CD8-positive, alpha-beta memory T cell (primary cell): ENCODE results near the gene CC2D2A. TPM values are rescaled to one million over a fixed set of nuclear protein-coding genes. Genes with fewer than 3 reads are reported as not detected.

ENCODE experiments used
- CTCF ChIA-PET: fragments of 350-600 bp; sonication (Branson Sonifier 250); formaldehyde crosslinking; loops from one replicate; lab custom pipeline; 2021; ENCODE audit warnings: antibody characterized with exemption; lab: Charles Lee
- POLR2A ChIA-PET: fragments of 350-600 bp; sonication (Branson Sonifier 250); formaldehyde crosslinking; loops from one replicate; lab custom pipeline; 2021; ENCODE audit warnings: antibody characterized with exemption; lab: Charles Lee
- DNase-seq, 5 donors: peaks; one replicate each; pipeline versions ENCODE4 v3.0.0 to v3.0.0-alpha.2; 2020 to 2022; ENCODE audit warnings: mixed read lengths in 1 of 5
- H3K27ac ChIP-seq: one replicate; pipeline ENCODE4 v1.7.0; 2013; ENCODE audit warnings: low read depth, mild to moderate bottlenecking, low read length, moderate library complexity
- H3K27me3 ChIP-seq: 2 replicates; pipeline ENCODE4 v1.7.0; 2013; ENCODE audit warnings: low read length, mild to moderate bottlenecking; ENCODE audit not compliant: insufficient read depth, poor library complexity, severe bottlenecking
- H3K36me3 ChIP-seq: 2 replicates; pipeline ENCODE4 v1.7.0; 2013; ENCODE audit warnings: mild to moderate bottlenecking, low read length, moderate library complexity; ENCODE audit not compliant: insufficient read depth
- H3K4me1 ChIP-seq: 2 replicates; pipeline ENCODE4 v1.7.0; 2013; ENCODE audit warnings: mild to moderate bottlenecking, low read length, moderate library complexity; ENCODE audit not compliant: insufficient read depth
- H3K4me3 ChIP-seq: 2 replicates; pipeline ENCODE4 v1.7.0; 2013; ENCODE audit warnings: mild to moderate bottlenecking, low read length
- H3K9me3 ChIP-seq: 2 replicates; pipeline ENCODE4 v1.7.0; 2013; ENCODE audit warnings: mild to moderate bottlenecking, low read length
- H3K27ac Mint-ChIP-seq, 8 donors: one replicate each; pipeline ENCODE4 v1.8.0; 2020 to 2021; ENCODE audit warnings: mixed read lengths in 8 of 8, mild to moderate bottlenecking in 6 of 8, inconsistent platforms in 3 of 8, moderate library complexity in 3 of 8
- H3K27me3 Mint-ChIP-seq, 2 donors: one replicate each; pipeline ENCODE4 v1.8.0; 2020 to 2021; ENCODE audit warnings: mixed read lengths in 2 of 2, mild to moderate bottlenecking in 1 of 2, moderate library complexity in 1 of 2
- H3K36me3 Mint-ChIP-seq, 3 donors: one replicate each; pipeline ENCODE4 v1.8.0; 2020 to 2021; ENCODE audit warnings: mixed read lengths in 3 of 3, inconsistent platforms in 1 of 3, mild to moderate bottlenecking in 1 of 3
- H3K4me1 Mint-ChIP-seq, 3 donors: one replicate each; pipeline ENCODE4 v1.8.0; 2020 to 2021; ENCODE audit warnings: mixed read lengths in 3 of 3, inconsistent platforms in 1 of 3, mild to moderate bottlenecking in 1 of 3
- H3K4me3 Mint-ChIP-seq, 7 donors: one replicate each; pipeline ENCODE4 v1.8.0; 2020 to 2021; ENCODE audit warnings: mixed read lengths in 7 of 7, mild to moderate bottlenecking in 6 of 7, moderate library complexity in 4 of 7, inconsistent platforms in 2 of 7
- H3K9me3 Mint-ChIP-seq, 5 donors: one replicate each; pipeline ENCODE4 v1.8.0; 2020 to 2022; ENCODE audit warnings: mixed read lengths in 5 of 5, mild to moderate bottlenecking in 3 of 5, moderate library complexity in 2 of 5, inconsistent platforms in 1 of 5
- polyA plus RNA-seq: library from polyadenylated mRNA; unstranded; fragments of 300-500 nt; fragmentation: Illumina TruSeq; gene quantifications from one replicate; pipeline ENCODE4 v1.2.3, GENCODE V29; 2021
- total RNA-seq, 2 experiments: library from RNA; stranded (reverse); gene quantifications; one replicate each; pipeline ENCODE4 v1.2.3, GENCODE V29; 2021

Gene CC2D2A
- total and polyA plus RNA-seq, 3 experiments from 2014 or later: 0.14 TPM; not detected in 2

DNA sequence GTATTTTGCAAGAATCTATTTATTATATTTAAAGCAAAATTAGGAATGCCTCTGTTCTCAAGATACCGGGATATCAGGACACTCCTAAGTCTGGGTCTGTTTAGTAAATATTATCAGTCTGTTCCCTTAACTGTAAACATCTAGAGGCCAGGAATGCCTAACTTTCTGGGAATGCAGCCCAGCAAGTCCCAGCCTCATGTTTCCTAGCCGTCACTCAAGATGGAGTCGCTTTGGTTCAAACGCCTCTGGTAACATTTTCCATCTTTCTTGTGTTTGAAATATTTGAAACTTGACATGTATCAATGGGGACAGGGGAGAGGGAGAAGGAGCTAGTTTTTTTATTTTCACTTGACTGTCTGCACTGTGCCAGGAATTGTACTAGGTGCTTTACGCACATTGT, 100.1 kb downstream of the CC2D2A start:
- CTCF ChIA-PET: no interaction called here
- H3K27ac ChIP-seq: no peak overlapping the region
- H3K27me3 Mint-ChIP-seq: no peaks in the 10 kb centered on the region

DNA sequence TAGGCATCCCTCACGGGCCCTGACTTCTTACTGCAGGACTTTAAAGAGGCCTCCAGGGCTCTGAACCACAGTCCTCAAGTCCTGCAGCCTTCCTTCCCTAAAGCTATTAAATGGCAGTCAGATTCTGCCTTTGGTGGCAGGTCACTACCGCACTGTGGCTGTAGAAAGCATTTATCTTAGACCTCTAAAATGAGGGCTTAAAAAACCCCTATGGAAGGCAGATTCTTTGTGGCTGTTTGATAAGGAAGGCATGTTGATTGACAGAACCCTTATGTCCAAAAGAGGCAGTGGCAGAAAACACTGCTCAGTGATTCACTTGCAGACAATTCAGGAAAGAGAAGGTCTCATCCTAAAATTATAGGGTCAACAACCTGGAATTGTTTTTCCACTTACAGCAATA, 106.3 kb downstream of the CC2D2A start:
- H3K27ac Mint-ChIP-seq: no peak overlapping the region
- ChIA-PET POLR2A (no interaction called here), CTCF (interaction anchor here (1.7 kb wide), 1 partner anchor 9 kb away, joined by 4 read pairs; no protein-coding TSS in a partner anchor)
- Histone ChIP-seq H3K27ac (no peak overlapping the region), H3K36me3 (no peaks in the 10 kb centered on the region), H3K4me3 (no peak overlapping the region), H3K27me3 (no peaks in the 10 kb centered on the region), H3K9me3 (no peaks in the 10 kb centered on the region), H3K4me1 (no peaks in the 10 kb centered on the region)
- no peak for DNase-seq
- no peaks in the 10 kb centered on the region for H3K4me1 Mint-ChIP-seq
- no peaks in the 10 kb centered on the region for H3K27me3 Mint-ChIP-seq
- no peaks in the 10 kb centered on the region for H3K9me3 Mint-ChIP-seq
- no peak overlapping the region for H3K4me3 Mint-ChIP-seq
- peaks cover 0 to 17% (median 5%) of the 10 kb centered on the region in 3 donors for H3K36me3 Mint-ChIP-seq

More for the DNA sequence above, 100.1 kb downstream of the CC2D2A start:
- Mint-ChIP-seq H3K4me3 (no peak overlapping the region), H3K36me3 (peaks cover 15 to 46% (median 24%) of the 10 kb centered on the region in 3 donors), H3K4me1 (no peaks in the 10 kb centered on the region), H3K27ac (no peak overlapping the region), H3K9me3 (no peaks in the 10 kb centered on the region)
- H3K4me1 ChIP-seq: no peaks in the 10 kb centered on the region
- H3K4me3 ChIP-seq: no peak overlapping the region
- no peaks in the 10 kb centered on the region for H3K27me3 ChIP-seq
- POLR2A ChIA-PET: no interaction called here
- no peaks in the 10 kb centered on the region for H3K9me3 ChIP-seq
- DNase-seq: no peak
- no peaks in the 10 kb centered on the region for H3K36me3 ChIP-seq

DNA sequence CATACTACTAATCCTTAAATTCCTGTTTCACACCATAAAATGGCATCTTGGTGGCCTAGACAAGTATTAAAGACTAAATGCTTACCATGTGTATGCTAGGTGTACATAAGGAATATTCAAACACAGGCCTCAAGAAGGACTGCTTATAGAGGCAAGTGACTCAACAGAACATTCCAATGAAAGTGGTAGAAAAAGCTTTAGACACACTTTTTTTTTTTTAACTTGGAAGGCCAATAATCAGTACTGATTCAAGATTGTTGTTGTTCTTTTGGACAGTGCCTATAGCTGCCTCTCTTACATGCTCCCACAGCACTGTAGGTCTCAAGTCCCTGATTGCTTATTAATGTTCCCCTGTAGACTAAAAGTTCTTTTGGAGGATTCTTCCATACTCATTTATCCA, 107.8 kb downstream of the CC2D2A start:
- CTCF ChIA-PET: no interaction called here
- peaks cover 0 to 2% (median 0%) of the 10 kb centered on the region in 3 donors for H3K4me1 Mint-ChIP-seq

DNA sequence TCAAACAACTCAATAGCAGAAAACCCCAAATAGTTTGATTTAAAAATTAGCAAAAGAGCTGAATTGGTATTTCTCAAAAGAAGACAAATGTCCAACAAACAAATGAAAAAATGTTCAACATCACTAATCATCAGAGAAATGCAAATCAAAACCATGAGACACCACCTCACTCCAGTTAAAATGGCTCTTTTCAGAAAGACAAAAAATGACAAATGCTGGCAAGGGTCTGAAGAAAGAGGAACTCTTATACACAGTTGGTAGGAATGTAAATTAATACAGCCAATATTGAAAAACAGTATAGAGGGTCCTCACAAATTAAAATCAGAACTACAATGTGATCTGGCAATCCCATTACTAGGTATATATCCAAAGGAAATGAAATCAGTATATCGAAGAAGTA, 115.1 kb downstream of the CC2D2A start:
- ChIA-PET CTCF (interaction anchor here (1.3 kb wide), 1 partner anchor 13 kb away, joined by 3 read pairs; no protein-coding TSS in a partner anchor), POLR2A (no interaction called here)
- Mint-ChIP-seq H3K36me3 (peaks cover 1 to 13% (median 5%) of the 10 kb centered on the region in 3 donors), H3K4me3 (no peak overlapping the region), H3K27ac (no peak overlapping the region), H3K27me3 (no peaks in the 10 kb centered on the region), H3K9me3 (no peaks in the 10 kb centered on the region), H3K4me1 (peaks cover 0 to 7% (median 2%) of the 10 kb centered on the region in 3 donors)
- DNase-seq: no peak
- no peaks in the 10 kb centered on the region for H3K27me3 ChIP-seq
- no peaks in the 10 kb centered on the region for H3K4me1 ChIP-seq
- no peaks in the 10 kb centered on the region for H3K9me3 ChIP-seq
- H3K27ac ChIP-seq: no peak overlapping the region
- H3K36me3 ChIP-seq: no peaks in the 10 kb centered on the region
- H3K4me3 ChIP-seq: no peak overlapping the region

More for the DNA sequence above, 107.8 kb downstream of the CC2D2A start:
- Histone ChIP-seq H3K9me3 (no peaks in the 10 kb centered on the region), H3K4me1 (no peaks in the 10 kb centered on the region), H3K4me3 (no peak overlapping the region), H3K27ac (no peak overlapping the region), H3K27me3 (no peaks in the 10 kb centered on the region), H3K36me3 (no peaks in the 10 kb centered on the region)
- no peak for DNase-seq
- no peak overlapping the region for H3K4me3 Mint-ChIP-seq
- peaks cover 5 to 17% (median 8%) of the 10 kb centered on the region in 3 donors for H3K36me3 Mint-ChIP-seq
- H3K9me3 Mint-ChIP-seq: no peaks in the 10 kb centered on the region
- no peak overlapping the region for H3K27ac Mint-ChIP-seq
- POLR2A ChIA-PET: no interaction called here
- no peaks in the 10 kb centered on the region for H3K27me3 Mint-ChIP-seq

DNA sequence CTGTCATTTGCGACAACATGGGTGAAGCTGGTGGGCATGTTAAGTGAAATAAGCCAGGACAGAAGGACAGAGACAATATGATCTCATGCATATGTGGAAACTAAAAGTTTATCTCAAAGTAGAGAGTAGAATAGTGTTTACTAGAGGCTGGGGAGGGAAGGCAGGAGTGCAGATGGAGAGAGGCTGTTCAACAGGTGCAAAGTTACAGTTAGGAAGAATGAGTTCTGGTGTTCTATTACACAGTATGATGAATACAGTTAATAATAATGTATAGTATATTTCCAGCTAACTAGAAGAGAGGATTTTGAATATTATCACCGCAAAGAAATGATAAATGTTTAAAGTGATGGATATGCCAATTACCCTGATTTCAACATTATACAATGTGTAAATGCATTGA, 115.6 kb downstream of the CC2D2A start:
- Histone ChIP-seq H3K36me3 (no peaks in the 10 kb centered on the region), H3K9me3 (no peaks in the 10 kb centered on the region), H3K4me1 (no peaks in the 10 kb centered on the region), H3K27me3 (no peaks in the 10 kb centered on the region), H3K4me3 (no peak overlapping the region), H3K27ac (no peak overlapping the region)
- ChIA-PET POLR2A (no interaction called here), CTCF (interaction anchor here (1.3 kb wide), 1 partner anchor 12 kb away, joined by 3 read pairs; no protein-coding TSS in a partner anchor)
- Mint-ChIP-seq H3K36me3 (peaks cover 1 to 13% (median 4%) of the 10 kb centered on the region in 3 donors), H3K4me1 (peaks cover 0 to 7% (median 2%) of the 10 kb centered on the region in 3 donors), H3K9me3 (no peaks in the 10 kb centered on the region), H3K27me3 (no peaks in the 10 kb centered on the region), H3K27ac (peak overlapping the region in 1 of 8 donors; percentile 12), H3K4me3 (no peak overlapping the region)
- DNase-seq: no peak

DNA sequence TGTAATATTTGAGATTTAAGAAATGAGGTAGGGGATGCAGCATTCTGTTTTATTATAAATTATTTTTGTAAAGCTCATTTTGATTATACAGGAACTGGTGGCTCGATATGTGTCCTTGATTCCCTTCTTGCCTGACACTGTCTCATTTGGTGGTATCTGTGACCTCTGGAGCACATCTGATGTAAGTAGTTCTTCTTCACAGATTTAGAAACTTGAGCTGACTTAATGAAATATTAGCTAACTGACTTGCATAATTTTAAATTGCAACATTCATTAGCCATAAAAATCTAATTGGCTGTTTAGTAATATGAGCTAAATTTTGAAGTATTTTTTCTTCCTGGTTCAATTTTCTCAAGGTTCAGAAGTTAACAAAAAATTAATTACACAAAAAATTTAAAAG, 116.4 kb downstream of the CC2D2A start:
- peaks cover 1 to 13% (median 4%) of the 10 kb centered on the region in 3 donors for H3K36me3 Mint-ChIP-seq
- Histone ChIP-seq H3K36me3 (no peaks in the 10 kb centered on the region), H3K9me3 (no peaks in the 10 kb centered on the region), H3K4me3 (no peak overlapping the region), H3K27ac (no peak overlapping the region), H3K4me1 (no peaks in the 10 kb centered on the region), H3K27me3 (no peaks in the 10 kb centered on the region)
- DNase-seq: no peak
- H3K27me3 Mint-ChIP-seq: no peaks in the 10 kb centered on the region
- H3K4me3 Mint-ChIP-seq: no peak overlapping the region
- no peaks in the 10 kb centered on the region for H3K9me3 Mint-ChIP-seq
- CTCF ChIA-PET: interaction anchor here (1.3 kb wide), 1 partner anchor 12 kb away, joined by 3 read pairs; no protein-coding TSS in a partner anchor
- POLR2A ChIA-PET: no interaction called here
- H3K4me1 Mint-ChIP-seq: peaks cover 0 to 7% (median 2%) of the 10 kb centered on the region in 3 donors
- H3K27ac Mint-ChIP-seq: no peak overlapping the region

DNA sequence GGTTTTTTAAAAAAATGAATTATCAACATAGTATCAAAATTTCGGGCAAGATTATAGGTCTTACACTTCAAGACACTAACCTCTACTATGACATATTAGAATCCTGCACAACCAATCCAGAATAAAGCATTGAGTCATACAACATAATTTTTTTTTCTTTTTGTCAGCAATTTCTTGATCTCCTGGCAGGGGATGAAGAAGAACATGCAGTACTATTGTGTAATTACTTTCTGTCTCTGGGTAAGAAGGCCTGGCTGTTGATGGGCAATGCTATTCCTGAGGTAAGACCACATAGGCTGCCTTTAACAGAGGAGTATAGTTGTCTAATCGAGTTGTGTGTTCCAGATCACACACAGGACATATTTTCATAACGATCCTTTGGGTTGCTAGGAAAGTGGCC, 118.0 kb downstream of the CC2D2A start:
- DNase-seq: no peak
- no peak overlapping the region for H3K27ac ChIP-seq
- no peaks in the 10 kb centered on the region for H3K36me3 ChIP-seq
- ChIA-PET POLR2A (no interaction called here), CTCF (no interaction called here)
- Mint-ChIP-seq H3K4me3 (no peak overlapping the region), H3K9me3 (no peaks in the 10 kb centered on the region), H3K36me3 (peaks cover 1 to 5% (median 4%) of the 10 kb centered on the region in 3 donors), H3K4me1 (peaks cover 0 to 7% (median 0%) of the 10 kb centered on the region in 3 donors), H3K27ac (no peak overlapping the region), H3K27me3 (no peaks in the 10 kb centered on the region)
- H3K4me1 ChIP-seq: no peaks in the 10 kb centered on the region
- no peaks in the 10 kb centered on the region for H3K27me3 ChIP-seq
- H3K4me3 ChIP-seq: no peak overlapping the region
- H3K9me3 ChIP-seq: no peaks in the 10 kb centered on the region

DNA sequence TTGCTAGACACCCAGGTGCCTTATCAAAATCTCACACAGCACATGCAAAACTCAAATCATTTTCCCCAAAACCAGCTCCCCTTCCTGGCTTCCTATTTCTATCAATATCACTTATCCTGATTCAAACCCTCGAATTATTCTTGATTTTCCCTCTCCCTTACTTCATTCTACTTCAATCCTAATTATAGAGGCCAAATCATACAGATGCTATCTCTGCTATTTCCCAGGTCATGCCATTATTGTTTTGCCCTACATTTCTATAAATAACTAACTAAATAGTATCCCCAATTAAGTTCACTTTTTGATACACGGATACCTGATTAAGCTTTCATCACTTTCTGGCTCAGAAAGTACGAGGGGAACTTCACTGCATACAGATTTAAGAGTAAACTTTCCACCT, 123.1 kb downstream of the CC2D2A start:
- Mint-ChIP-seq H3K27me3 (no peaks in the 10 kb centered on the region), H3K9me3 (no peaks in the 10 kb centered on the region), H3K27ac (no peak overlapping the region), H3K36me3 (no peaks in the 10 kb centered on the region), H3K4me3 (no peak overlapping the region), H3K4me1 (no peaks in the 10 kb centered on the region)
- DNase-seq: no peak
- POLR2A ChIA-PET: no interaction called here
- Histone ChIP-seq H3K36me3 (no peaks in the 10 kb centered on the region), H3K4me3 (no peak overlapping the region), H3K9me3 (no peaks in the 10 kb centered on the region), H3K27me3 (no peaks in the 10 kb centered on the region), H3K27ac (no peak overlapping the region), H3K4me1 (no peaks in the 10 kb centered on the region)
- CTCF ChIA-PET: no interaction called here
